ENCODE data around the gene KIF22.
"Not testable (repeated sequence)": the region's sequence is repeated elsewhere in the genome, so short reads cannot be mapped to it uniquely, and the experiment has no call there.

The KIF22 gene

DNA sequence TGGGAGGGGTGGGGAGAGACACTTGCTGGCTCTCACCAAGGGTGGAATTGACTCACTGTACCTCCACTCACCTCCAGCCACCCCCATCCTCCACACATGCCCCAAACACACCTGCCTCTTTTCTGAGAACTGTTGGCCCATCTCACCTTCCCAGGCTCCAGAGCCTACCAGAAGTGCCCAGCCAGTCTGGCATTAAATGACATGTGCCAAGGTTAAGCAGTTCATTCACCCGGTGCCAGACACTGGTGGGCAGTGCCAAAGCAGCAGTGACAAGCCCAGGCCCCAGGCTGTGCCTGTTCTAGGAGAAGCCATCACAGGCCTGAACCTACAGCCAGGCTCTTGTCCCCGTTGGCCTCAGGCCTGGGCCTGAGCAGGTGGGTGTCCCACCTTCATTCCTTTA is 40.9 kb downstream of the KIF22 start:
- Histone ChIP-seq H4K20me1 (ENCODE audit: insufficient read depth) (no peaks in the 10 kb centered on the region), H3K36me3 (ENCODE audit: insufficient read depth) (no peaks in the 10 kb centered on the region), H3K4me3 (IDR thresholded peaks at IDR 0.05; ENCODE audit: insufficient read depth, low read depth, low read length) (no peak overlapping the region), H3K4me1 (ENCODE audit: low read depth, poor library complexity, severe bottlenecking) (no peaks in the 10 kb centered on the region), H2AFZ (ENCODE audit: low read depth) (no peak overlapping the region), H3K27me3 (ENCODE audit: insufficient read depth, low read depth) (no peaks in the 10 kb centered on the region), H3K79me2 (ENCODE audit: insufficient read depth, low read depth) (no peaks in the 10 kb centered on the region), H3K4me2 (no peak overlapping the region), H3K9ac (no peak overlapping the region), H3K27ac (no peak overlapping the region)
- TF ChIP-seq, protein P1, sequence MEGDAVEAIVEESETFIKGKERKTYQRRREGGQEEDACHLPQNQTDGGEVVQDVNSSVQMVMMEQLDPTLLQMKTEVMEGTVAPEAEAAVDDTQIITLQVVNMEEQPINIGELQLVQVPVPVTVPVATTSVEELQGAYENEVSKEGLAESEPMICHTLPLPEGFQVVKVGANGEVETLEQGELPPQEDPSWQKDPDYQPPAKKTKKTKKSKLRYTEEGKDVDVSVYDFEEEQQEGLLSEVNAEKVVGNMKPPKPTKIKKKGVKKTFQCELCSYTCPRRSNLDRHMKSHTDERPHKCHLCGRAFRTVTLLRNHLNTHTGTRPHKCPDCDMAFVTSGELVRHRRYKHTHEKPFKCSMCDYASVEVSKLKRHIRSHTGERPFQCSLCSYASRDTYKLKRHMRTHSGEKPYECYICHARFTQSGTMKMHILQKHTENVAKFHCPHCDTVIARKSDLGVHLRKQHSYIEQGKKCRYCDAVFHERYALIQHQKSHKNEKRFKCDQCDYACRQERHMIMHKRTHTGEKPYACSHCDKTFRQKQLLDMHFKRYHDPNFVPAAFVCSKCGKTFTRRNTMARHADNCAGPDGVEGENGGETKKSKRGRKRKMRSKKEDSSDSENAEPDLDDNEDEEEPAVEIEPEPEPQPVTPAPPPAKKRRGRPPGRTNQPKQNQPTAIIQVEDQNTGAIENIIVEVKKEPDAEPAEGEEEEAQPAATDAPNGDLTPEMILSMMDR (conservative IDR thresholded peaks at IDR 0.05; ENCODE audit: low read depth, low read length) = no peak

DNA sequence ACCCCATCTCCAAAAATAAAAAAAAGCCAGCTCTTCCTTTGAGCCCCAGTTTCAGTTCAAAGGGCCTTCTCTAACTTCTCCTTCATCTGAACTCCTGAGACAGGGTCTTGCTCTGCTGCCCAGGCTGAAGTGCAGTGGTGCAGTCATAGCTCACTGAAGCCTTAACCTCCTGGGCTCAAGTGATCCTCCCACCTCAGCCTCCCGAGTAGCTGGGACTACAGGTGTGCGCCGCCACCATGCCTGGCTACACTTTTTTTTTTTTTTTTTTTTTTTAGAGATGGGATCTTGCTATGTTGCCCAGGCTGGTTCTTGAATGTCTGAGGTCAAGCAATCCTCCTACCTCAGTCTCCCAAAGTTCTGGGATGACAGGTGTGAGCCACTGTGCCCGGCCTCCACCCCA is 42.7 kb downstream of the KIF22 start:
- H3K4me2 ChIP-seq; H3K9ac ChIP-seq; H3K27ac ChIP-seq; H3K27me3 ChIP-seq (ENCODE audit: insufficient read depth, low read depth); H3K79me2 ChIP-seq (ENCODE audit: insufficient read depth, low read depth); H3K4me1 ChIP-seq (ENCODE audit: low read depth, poor library complexity, severe bottlenecking); H4K20me1 ChIP-seq (ENCODE audit: insufficient read depth); H3K4me3 ChIP-seq (IDR thresholded peaks at IDR 0.05; ENCODE audit: insufficient read depth, low read depth, low read length); H3K36me3 ChIP-seq (ENCODE audit: insufficient read depth); H2AFZ ChIP-seq (ENCODE audit: low read depth): not testable (repeated sequence)

DNA sequence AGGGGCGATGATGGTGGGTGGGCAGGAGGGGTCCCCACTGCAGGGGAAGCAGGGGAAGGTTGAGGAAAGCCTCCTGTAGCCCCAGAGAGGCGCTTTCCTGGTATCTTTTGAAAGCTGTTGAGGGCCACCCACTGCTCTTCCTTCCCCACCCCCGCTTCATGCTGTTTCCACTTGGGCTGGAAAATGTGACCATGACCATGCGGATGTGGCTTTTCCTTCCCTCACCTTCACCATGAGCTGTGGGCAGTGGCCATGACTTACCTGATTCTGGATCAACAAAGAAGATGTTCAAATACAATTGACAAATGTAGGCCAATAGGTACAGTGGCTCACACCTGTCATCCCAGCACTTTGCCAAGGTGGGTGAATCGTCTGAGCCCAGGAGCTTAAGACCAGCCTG is 43.5 kb downstream of the KIF22 start:
- Histone ChIP-seq H3K36me3 (ENCODE audit: insufficient read depth) (no peaks in the 10 kb centered on the region), H2AFZ (ENCODE audit: low read depth) (no peak overlapping the region), H3K27me3 (ENCODE audit: insufficient read depth, low read depth) (no peaks in the 10 kb centered on the region), H3K4me3 (IDR thresholded peaks at IDR 0.05; ENCODE audit: insufficient read depth, low read depth, low read length) (no peak overlapping the region), H3K9ac (no peak overlapping the region), H3K4me1 (ENCODE audit: low read depth, poor library complexity, severe bottlenecking) (no peaks in the 10 kb centered on the region), H4K20me1 (ENCODE audit: insufficient read depth) (no peaks in the 10 kb centered on the region), H3K79me2 (ENCODE audit: insufficient read depth, low read depth) (no peaks in the 10 kb centered on the region), H3K27ac (no peak overlapping the region), H3K4me2 (no peak overlapping the region)
- TF ChIP-seq, protein P1 (conservative IDR thresholded peaks at IDR 0.05; ENCODE audit: low read depth, low read length) = no peak

DNA sequence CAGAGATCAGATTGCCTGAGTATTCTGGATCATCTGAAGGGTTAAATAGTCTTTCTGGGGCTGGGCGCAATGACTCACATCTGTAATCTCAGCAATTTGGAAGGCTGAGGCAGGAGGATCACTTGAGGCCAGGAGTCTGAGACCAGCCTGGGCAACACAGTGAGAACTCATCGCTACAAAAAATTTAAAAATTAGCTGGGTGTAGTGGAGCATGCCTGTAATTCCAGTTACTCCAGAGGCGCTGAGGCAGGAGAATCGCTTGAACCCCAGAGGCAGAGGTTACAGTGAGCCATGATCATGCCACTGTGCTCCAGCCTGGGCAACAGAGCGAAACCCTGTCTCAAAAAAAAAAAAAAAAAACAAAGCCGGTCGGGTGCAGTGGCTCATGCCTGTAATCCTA is 45.4 kb downstream of the KIF22 start:
- Histone ChIP-seq H3K4me3 (IDR thresholded peaks at IDR 0.05; ENCODE audit: insufficient read depth, low read depth, low read length) (no peak overlapping the region), H3K27ac (no peak overlapping the region), H2AFZ (ENCODE audit: low read depth) (no peak overlapping the region), H3K9ac (no peak overlapping the region), H4K20me1 (ENCODE audit: insufficient read depth) (no peaks in the 10 kb centered on the region), H3K4me2 (no peak overlapping the region), H3K4me1 (ENCODE audit: low read depth, poor library complexity, severe bottlenecking) (no peaks in the 10 kb centered on the region), H3K27me3 (ENCODE audit: insufficient read depth, low read depth) (no peaks in the 10 kb centered on the region), H3K36me3 (ENCODE audit: insufficient read depth) (no peaks in the 10 kb centered on the region), H3K79me2 (ENCODE audit: insufficient read depth, low read depth) (no peaks in the 10 kb centered on the region)
- TF ChIP-seq, protein P1 (conservative IDR thresholded peaks at IDR 0.05; ENCODE audit: low read depth, low read length) = no peak

DNA sequence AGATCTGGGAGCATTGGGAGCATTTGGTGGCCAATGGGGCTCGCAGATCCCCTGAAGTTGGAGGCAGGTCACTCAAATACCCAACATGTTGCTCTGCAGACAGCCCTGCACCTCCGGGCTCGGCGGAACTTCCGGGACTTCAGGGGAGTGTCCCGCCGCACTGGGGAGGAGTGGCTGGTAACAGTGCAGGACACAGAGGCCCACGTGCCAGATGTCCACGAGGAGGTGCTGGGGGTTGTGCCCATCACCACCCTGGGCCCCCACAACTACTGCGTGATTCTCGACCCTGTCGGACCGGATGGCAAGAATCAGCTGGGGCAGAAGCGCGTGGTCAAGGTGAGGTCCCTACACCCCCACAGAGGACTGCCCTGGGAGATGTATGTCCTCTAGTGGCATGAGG is 46.1 kb downstream of the KIF22 start:
- Histone ChIP-seq H3K36me3 (ENCODE audit: insufficient read depth) (no peaks in the 10 kb centered on the region), H3K4me1 (ENCODE audit: low read depth, poor library complexity, severe bottlenecking) (no peaks in the 10 kb centered on the region), H3K27ac (no peak overlapping the region), H2AFZ (ENCODE audit: low read depth) (no peak overlapping the region), H4K20me1 (ENCODE audit: insufficient read depth) (no peaks in the 10 kb centered on the region), H3K27me3 (ENCODE audit: insufficient read depth, low read depth) (no peaks in the 10 kb centered on the region), H3K9ac (no peak overlapping the region), H3K79me2 (ENCODE audit: insufficient read depth, low read depth) (no peaks in the 10 kb centered on the region), H3K4me2 (no peak overlapping the region), H3K4me3 (IDR thresholded peaks at IDR 0.05; ENCODE audit: insufficient read depth, low read depth, low read length) (no peak overlapping the region)
- TF ChIP-seq, protein P1 (conservative IDR thresholded peaks at IDR 0.05; ENCODE audit: low read depth, low read length) = no peak

Measured in KMS-11 (cell line).